Activated CD8-positive, alpha-beta memory T cell treated with anti-CD3 and anti-CD28 coated beads, Interleukin-2, amount 50 U/mL, for 1 hour (primary cell): ENCODE data around the gene SLC41A3.
"Not testable (repeated sequence)": the region's sequence is repeated elsewhere in the genome, so short reads cannot be mapped to it uniquely, and the experiment has no call there.

Experiments used
- DNase-seq: peaks from one replicate; pipeline ENCODE4 v3.0.0-alpha.2; 2020; ENCODE audit errors: extremely low read depth

SLC41A3 gene

DNA sequence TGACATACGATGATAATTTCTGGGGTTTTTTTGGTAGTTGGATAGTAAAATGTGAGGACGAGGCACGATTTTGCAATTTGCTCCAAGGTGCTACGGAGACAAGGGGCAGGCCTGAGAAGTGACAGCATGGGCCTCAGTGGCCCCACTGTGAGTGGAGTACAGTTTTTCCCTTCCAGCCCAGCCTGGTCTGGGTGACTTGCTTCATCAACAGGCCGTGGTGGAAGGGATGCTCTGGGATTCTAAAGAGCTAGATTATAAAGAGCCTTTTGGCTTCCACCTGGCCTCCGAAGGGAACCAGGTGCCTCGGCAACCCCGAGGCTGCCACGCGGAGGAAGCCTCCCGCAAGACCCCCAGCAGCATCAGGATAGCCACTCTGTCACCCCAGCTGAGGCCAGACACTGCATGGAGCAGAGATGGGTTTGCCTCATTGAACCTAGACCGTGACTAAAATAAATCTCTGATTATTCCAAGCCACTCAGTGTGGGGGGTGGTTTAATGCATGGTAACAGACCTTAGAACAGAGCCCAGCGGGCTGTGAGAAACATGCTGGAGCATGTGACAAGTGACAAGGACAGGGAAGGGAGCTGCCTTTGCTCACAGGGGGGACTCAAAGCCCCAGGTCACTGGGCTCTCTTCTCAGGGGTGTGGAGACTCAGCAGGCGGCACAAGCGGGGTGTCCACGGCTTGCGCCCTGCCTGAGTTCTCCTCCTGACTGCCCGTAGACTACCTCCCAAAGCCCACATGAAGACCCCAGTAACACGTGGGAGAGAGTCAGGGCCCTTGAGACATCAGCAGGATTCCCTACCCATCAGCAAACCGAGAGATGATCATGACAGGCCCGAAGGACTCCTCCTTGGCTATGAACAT is 22.6 kb upstream of the SLC41A3 start:
- no peak for DNase-seq

DNA sequence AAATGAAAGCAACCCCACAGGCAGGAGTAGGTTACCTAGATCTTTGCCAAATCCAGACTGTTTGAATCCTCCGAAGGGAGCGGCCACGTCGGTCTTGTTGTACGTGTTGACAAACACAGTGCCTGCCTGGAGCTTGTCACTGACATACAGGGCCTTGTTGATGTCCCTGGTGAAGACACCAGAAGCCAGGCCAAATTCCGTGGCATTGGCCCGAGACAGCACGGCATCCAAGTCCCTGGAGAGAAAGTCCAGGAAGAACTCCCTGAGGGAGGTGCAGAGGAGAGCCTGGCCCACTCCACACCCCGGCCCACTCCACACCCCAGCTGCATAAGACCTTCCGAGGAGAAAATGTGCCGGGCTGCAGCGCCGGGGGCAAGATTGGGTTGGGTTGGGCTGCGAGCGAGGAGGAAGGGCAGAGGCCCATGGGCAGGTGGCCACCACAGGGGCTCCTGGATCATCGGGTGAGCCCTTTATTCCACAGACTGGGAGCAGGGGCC is 21.8 kb upstream of the SLC41A3 start:
- DNase-seq, result no peak

DNA sequence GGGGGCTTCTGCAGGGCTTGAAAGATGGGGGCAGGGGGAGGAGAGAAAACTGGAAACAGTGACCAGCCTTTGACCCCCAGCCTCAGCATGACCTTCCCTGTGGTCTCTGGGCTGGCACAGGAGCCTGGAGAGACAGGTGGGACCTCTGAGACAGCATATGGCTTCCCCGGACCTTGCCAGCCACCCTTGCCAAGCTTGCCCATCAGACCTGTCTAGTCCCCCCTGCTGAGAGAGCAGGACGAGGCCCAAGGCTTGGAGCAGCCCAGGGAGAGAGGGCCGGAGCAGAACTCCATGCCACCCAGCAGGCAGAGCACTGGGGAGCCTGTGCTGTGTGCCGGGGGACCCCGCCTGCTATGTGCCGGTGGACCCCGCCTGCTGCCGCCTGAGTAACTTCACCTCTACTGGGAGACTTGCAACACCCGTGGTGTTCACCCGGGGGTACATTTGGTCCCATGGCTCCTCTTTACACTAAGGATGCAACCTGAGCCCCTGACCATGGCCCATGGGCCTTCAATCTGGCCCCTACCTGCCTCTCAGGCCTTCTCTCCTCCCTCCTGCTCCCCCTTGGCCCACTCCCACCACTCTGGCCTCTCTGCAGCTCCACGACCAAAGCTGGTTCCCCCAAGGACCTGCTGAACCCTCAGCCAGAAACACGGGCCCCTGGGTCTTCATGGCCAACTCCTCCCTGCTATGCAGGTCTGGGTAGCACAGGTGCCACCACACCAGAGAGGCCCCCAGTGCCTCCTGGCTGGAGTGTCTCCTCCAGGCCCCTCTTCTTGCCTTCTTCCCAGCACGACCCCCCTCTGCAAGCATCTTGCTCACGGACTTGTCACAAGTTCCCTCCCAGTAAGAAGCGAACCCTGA is 21.1 kb upstream of the SLC41A3 start:
- no peak for DNase-seq

DNA sequence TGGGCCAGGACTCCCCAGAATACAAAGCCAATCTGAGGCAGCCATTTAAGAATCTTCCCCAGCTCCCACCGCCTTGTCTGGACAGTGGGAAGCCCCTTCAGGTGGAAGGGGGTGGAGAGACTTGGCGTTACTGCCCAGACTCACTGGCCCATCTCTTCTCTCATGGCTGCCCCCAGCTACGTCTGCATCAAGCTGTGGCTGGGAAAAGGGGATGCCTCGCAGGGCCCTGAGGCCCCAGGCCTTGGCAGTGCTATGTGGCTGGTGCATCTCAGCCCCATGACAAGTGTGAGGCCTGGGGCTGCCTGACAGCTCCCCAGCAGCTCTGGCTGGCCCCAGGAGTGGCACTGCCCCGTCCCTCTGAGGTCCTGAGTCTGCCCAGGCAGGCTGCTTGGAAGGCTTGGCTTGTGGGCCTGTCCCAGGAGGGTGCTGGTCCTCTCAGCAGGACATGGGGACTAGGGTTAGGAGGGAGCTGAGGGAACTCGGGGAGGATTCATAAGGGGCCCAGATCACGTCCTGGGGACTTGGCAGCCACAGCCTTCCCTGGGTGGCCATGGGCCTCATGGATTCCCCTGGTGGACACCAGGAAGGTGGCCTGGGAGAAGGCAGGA is 20.2 kb upstream of the SLC41A3 start:
- no peak for DNase-seq

DNA sequence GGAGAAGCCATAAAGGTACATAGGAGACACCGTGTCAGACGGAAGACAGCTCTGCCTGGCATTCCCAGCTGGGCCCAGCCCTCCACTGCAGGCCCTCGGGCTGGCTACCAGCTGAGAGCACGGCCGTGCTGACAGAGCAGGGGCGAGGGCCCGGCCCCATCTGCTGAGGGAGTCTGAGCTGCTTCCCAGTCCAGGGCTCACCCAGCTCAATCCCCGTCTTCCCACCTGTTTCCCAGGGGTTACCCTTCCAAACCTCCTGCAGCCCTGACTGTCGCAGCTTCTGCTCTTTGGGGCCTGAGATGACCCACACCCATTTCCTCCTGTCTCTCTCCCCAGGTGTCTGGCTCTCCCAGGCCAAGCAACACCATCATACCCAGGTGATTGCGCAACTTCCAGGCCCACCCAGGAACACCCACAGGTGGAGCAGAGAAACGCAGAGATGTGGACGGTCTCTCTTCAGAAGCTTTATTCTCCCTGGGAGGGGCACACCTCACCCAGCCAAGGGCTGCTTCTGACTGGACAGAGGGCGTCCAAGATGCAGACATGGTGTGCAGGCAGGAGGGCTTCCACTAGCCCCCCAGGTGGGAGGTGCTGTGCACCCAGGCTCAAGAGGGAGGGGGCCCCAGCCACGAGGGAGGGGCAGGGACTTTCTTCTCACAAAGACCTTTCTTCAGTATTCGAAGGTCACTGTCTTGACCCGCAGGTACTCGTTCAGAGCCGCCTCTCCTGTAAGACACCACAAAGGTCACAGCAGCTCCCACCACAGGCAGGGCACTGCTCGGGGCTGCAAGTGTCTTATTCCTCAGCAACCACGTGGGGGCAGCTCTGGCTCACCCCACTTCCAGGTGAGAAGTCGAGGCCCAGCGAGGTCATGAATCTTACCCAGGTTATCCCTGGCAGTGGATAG is 19.4 kb upstream of the SLC41A3 start:
- DNase-seq, result no peak

DNA sequence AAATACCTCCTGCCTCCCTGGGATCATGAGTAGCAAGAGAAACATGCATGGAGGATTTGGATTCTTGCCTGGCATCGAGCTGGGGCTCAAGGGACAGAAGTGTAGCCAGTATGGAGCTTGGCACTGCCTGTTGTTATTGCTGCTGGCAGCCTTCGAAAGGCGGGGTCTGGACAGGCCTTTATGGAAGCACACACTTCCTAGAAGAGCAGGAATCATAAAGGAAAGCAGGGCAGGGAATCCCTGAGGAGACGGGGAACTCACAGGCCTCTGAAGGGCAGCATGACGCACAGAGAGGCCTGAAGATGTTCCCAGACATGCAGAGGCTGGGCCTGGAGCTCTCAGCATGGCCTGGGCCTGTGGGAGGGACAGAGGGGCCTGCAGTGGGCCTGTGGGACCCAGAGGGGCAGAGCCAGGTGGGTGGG is 18.6 kb upstream of the SLC41A3 start:
- DNase-seq, result no peak

DNA sequence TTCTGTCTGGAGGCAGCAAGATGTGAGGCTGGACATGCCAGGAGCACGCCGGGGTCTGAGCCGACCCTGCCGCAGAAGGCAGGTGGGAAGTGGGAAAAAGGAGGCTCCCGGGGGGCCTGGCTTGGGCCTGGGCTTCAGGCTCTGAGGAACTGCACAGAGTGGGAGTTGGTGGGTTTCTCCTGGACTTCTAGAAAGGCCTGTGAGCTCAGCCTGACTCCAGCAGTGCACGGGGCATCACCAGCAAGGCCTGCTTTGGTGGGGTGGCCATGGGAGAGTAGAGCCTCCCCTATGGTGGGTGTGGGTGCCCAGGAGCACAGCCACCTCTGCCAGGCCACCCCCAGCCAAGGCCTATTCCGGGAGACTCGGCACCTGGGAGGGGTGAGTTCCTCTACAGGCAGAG is 18.1 kb upstream of the SLC41A3 start:
- no peak for DNase-seq

DNA sequence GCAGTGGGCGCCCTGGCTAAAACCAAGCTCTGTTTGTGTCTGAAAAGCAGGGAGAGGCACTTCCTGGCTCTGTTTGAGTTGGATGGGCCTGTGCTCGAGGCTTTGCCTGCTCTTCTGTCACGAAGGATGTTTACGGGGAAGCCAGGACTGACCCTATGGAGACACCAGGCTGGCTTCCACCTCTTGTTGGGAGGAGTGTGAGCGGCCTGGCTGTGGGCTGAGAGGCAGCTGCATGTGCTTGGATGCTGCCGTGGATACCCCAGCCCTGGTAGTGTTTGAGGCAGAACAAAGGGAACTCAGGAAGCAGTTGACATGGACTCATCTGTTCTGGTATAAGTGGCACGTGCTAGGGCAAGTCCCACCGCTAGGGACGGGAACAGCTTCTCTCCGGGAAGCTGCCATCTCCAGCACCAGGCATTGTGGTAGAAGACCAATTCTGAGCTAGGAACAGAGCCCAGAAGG is 17.6 kb upstream of the SLC41A3 start:
- no peak for DNase-seq

DNA sequence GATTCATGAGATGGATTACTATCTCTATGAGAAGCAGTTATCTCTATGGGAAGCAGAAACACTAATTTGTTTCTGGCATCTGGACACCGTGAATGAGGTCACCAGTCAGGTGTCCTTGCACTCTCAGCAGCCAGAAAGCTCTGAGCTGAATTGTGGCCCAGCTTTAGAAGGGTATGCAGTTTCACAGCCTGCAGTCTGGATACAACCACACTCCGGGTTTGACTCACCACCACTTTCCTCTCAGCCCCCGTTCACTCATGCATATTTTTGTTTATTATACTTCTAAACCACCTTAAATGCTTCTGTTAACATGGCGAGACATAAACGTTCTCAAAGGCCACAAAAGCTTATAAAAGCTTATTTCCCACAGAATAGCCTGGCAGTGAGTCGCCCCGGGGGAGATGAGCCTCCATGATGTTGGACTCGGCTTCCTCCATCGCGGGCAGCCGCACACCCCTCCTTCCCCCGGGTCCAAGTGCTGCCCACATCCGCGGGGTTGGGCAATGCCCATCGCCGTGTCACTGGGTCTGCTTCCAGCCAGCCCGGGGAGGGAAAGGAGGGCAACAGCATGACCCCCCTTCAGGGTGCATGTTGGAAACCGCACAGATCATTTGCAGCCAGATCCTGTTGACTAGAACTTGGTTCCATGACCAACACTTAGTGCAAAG is 16.8 kb upstream of the SLC41A3 start:
- DNase-seq, result no peak

DNA sequence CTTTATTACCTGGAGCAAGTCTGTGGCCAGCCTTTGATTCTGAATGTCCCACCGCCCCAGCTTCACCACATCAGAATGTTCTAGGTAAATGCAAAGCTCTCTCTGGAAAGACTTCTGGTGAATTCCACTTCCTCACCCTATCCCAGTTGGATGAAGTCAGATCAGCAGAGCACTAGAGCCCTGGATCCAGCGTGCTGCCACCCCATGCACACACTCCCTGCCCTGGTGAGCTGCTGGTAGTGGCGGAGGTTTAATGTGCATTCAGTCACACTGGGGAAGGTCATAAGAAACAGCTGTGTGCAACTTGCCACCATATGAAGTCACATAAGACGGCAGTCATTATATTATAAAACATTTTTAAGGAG is 16.3 kb upstream of the SLC41A3 start:
- no peak for DNase-seq

DNA sequence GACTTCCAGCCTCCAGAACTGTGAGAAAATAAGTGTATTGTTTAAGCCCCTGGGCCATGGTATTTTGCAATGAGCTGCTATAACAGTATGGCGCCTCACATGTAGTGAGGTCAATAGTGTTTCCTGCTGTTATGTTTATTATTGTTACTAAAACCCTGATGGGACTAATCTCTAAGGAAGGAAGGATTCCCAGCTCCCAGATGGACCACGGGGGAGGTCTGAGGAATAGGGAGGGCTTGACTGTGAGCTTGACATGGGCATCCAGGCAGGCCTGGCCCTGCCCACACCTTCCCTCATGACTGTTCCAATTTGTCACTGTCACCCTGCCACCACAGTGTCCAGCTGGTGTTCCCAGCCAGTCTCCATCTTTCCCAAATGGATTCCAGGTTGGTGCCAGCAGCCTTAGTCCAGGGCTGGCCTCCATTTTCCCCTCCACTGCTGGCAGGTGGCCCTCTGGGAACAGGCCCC is 14.5 kb upstream of the SLC41A3 start:
- DNase-seq, result no peak

DNA sequence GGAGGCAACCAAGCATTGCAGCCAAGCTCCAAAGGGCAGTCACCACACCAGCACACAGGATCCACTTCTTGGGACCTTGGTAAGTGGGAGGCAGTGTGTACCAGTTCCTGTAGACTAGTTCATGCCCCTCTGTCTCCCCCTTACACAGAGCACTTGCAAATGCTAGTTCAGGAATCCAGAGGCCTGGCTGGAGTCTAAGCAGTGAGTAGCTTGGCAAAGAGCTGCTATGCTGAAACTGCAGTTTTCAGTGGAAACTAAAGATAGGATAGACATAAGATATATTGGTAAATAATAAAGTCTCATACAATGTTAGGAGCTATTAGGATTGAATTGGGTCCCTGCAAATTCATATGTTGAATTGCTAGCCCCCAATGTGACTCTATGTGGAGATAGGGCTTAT is 13.9 kb upstream of the SLC41A3 start:
- DNase-seq, result no peak

DNA sequence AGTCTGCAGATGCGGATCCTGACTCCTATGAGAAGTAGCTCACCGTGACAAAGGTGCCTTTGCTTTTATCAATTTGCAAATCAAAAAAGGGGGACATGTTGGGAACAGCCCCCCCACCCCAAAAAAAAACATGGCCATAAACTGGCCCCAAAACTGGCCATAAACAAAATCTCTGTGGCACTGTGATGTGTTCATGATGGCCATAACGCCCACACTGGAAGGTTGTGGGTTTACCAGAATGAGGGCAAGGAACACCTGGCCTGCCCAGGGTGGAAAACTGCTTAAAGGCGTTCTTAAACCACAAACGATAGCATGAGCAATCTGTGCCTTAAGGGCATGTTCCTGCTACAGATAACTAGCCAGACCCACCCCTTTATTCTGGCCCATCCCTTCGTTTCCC is 12.3 kb upstream of the SLC41A3 start:
- not testable (repeated sequence) for DNase-seq

DNA sequence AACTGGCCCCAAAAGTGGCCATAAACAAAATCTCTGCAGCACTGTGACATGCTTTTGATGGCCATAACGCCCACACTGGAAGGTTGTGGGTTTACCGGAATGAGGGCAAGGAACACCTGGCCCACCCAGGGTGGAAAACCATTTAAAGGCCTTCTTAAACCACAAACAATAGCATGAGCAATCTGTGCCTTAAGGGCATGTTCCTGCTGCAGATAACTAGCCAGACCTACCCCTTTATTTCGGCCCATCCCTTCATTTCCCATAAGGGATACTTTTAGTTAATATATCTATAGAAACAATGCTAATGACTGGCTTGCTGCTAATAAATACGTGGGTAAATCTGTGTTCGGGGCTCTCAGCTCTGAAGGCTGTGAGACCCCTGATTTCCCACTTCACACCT is 8.2 kb upstream of the SLC41A3 start:
- not testable (repeated sequence) for DNase-seq

DNA sequence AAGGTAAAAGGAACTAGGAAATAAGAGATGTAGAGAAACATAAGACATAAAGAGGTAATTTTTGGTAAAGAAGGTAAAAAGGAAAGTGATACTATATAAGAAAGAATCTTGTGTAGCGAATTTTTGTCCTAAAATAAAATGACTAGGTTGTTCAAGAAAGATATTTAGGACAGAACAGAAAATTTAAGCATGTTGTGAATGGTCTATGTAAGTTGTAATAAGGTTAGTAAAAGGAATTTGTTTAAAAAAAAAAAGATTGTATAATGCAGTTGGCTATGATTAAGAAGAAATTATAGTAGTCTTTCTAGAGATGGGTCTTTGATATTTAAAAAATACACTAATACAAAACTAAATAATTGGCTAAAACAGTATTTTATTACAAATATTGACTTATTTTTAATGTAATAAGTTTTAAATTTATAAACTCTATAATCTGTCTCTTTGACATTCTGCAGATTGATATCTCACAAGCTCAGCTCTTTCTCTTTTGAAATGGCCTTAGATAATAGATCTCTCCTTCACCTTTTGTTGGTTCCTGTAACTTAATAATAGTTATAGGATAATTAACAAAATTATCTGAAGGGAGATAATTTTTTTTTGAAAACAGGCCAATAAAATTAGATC is 3.7 kb upstream of the SLC41A3 start:
- DNase-seq, result no peak

DNA sequence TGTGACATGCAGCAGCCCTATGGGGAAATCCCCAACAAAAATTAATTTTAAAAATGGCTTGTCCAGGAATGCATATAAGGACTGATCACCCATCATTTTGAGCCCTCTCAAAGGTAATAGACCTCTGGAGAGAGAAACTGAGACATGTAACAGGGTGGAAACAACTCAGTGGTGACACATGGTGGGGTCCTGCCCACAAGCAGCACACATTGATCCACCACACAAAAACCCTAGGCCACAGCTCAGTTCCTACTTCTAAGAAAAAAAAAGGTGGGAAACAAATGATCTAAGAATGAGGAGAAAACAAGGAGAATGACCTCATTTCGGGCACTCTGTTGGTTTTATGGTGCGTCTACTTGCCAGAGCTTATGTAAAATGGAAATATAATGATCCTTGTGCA is 1.9 kb upstream of the SLC41A3 start:
- DNase-seq, result no peak

DNA sequence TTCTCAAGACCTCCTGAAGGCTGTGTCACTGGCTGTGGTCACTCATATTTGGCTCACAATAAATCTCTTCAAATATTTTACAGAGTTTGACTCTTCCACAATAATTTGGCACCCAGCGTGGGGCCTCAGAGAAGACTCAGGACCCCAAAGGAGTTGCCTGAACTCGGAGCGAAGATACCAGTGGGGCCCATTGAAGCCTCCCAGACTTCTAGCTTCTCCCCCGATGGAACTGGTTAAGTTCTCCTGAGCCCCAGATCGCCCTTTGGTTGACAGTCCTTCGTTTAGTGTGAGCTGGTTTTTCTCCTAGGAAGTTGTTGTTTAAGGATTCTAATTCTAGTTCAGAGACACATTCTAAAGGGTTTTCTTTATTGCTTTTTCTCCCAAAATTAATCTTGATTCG is 1.4 kb upstream of the SLC41A3 start:
- DNase-seq, result no peak

DNA sequence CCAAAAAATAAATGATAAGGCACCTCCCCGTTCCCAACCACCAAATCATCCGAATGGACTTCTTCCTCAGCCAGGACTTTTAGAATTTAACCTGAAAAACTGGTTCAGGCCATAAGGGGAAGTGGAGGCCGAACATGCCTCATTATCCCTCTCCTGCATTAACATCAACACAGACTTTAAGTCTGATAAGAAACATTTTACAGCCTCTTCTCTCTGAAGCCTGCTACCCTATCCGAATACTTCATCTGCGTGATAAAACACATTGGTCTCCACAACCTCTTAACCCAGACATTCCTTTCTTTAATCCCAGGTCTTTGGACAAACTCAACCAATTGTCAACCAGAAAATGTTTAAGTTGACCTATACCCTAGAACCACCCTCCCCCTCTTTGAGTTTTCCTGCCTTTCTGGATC is 850 bp upstream of the SLC41A3 start:
- DNase-seq, result no peak

DNA sequence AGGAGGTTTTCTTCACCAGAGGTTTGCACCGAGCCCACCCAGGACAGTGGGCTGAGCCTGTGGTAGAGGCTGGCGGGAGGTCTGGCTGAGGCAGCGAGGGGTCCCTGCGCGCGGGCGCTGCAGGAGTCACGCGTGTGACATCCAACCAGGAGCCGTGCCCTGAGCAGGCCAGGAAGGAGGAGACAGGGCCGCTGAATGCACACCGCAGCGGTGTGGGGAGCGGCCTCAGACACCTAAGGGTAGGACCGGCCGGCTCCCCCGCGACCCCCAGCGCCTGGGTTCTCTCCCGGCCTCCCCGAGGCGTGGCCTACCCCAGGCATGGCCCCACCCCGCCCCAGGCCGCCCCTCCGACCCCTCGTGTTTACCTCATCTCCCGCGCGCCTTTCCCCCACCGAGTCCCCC is 412 bp downstream of the SLC41A3 start:
- no peak for DNase-seq

DNA sequence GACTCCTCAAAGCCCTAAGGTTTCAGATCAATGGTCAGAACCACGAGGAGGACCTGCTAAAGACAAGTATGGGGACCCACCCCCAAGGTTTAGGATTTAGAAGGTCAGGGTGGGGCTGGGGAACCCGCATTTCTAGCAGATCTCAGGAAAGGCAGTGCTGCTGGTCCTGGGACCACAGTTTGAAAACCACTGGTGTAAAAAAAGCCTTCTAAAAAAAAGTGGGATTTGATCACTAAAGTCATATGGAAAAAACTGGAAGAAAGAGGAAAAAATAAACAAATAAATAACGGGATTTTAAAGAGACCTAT is 832 bp downstream of the SLC41A3 start:
- DNase-seq, result no peak
